DND-41 (cell line): ENCODE data around the gene SLC30A4.

Experiments
- EZH2 ChIP-seq: IDR thresholded peaks from 3 replicates; pipeline ENCODE4 v1.6.1; 2012; ENCODE audit warnings: borderline replicate concordance, low read depth, mild to moderate bottlenecking, moderate library complexity, low read length, inconsistent platforms; ENCODE audit not compliant: severe bottlenecking
- TF ChIP-seq, protein P1 (sequence below): IDR thresholded peaks from 2 replicates; pipeline ENCODE4 v1.5.1; 2012; ENCODE audit warnings: borderline replicate concordance, low read length, moderate library complexity, mild to moderate bottlenecking; ENCODE audit not compliant: poor library complexity, severe bottlenecking; ENCODE audit errors: extremely low read depth

- TF ChIP-seq, protein P1, sequence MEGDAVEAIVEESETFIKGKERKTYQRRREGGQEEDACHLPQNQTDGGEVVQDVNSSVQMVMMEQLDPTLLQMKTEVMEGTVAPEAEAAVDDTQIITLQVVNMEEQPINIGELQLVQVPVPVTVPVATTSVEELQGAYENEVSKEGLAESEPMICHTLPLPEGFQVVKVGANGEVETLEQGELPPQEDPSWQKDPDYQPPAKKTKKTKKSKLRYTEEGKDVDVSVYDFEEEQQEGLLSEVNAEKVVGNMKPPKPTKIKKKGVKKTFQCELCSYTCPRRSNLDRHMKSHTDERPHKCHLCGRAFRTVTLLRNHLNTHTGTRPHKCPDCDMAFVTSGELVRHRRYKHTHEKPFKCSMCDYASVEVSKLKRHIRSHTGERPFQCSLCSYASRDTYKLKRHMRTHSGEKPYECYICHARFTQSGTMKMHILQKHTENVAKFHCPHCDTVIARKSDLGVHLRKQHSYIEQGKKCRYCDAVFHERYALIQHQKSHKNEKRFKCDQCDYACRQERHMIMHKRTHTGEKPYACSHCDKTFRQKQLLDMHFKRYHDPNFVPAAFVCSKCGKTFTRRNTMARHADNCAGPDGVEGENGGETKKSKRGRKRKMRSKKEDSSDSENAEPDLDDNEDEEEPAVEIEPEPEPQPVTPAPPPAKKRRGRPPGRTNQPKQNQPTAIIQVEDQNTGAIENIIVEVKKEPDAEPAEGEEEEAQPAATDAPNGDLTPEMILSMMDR: no peak
- TF ChIP-seq EZH2: no peak
These were observed 47.8 kb downstream of the SLC30A4 start for GRCh38 chr15:45474799-45475198.
